A549 (cell line): Measurements from ENCODE around the gene RASA3. TPM values are rescaled to one million over a fixed set of nuclear protein-coding genes. Genes with fewer than 3 reads are reported as not detected.

Experiments
- ATAC-seq, 2 experiments: fragments of 200-7000 bp in 1 of 2; fragments of >200 bp in 1 of 2; cut with Nextera tagmentation in 1 of 2; cut with Tn5 transposase in 1 of 2; 3 replicates each; pipeline versions ENCODE4 v1.8.0 to v1.9.1; 2018 to 2020; ENCODE audit warnings: mild to moderate bottlenecking in 1 of 2, moderate library complexity in 1 of 2
- CTCF ChIA-PET: fragments of 300-600 bp; sonication (Branson Sonifier 250); formaldehyde crosslinking; extraction: SDS; loops from one replicate; lab custom pipeline; 2021; ENCODE audit warnings: antibody characterized with exemption, inconsistent platforms; lab: Yijun Ruan, JAX
- POLR2A ChIA-PET: fragments of 350-600 bp; formaldehyde crosslinking; extraction: SDS; loops from one replicate; lab custom pipeline; 2021; ENCODE audit warnings: antibody characterized with exemption, inconsistent platforms; lab: Yijun Ruan, JAX
- DNase-seq, 2 experiments: peaks; one replicate each; pipeline versions ENCODE4 v3.0.0 to v3.0.0-alpha.2; 2011 to 2016; ENCODE audit warnings: low read depth in 1 of 2, low spot score in 1 of 2
- FAIRE-seq: peaks from 2 replicates; lab custom pipeline; 2011; peaks lifted over from hg19 to GRCh38; lab: Jason Lieb, UNC
- H3K27ac ChIP-seq, 2 experiments: fragments of >200 bp; sonication (Bioruptor Twin); formaldehyde crosslinking; 3 replicates each; pipeline ENCODE4 v1.5.1; 2016 to 2017
- H3K4me1 ChIP-seq: fragments of >200 bp; sonication (Bioruptor Twin); formaldehyde crosslinking; 3 replicates; pipeline ENCODE4 v1.6.1; 2016
- H3K4me2 ChIP-seq: fragments of >200 bp; sonication (Bioruptor Twin); formaldehyde crosslinking; 3 replicates; pipeline ENCODE4 v1.6.1; 2016
- H3K4me3 ChIP-seq: fragments of >200 bp; sonication (Bioruptor Twin); formaldehyde crosslinking; 3 replicates; pipeline ENCODE4 v1.5.1; 2016
- H3K9me3 ChIP-seq: fragments of >200 bp; sonication (Bioruptor Twin); formaldehyde crosslinking; 3 replicates; pipeline ENCODE4 v1.6.1; 2016
- CEBPB ChIP-seq, 2 experiments: fragments of >200 bp in 1 of 2; sonication (Bioruptor Twin) in 1 of 2; formaldehyde crosslinking in 1 of 2; IDR thresholded peaks; 2 replicates each; pipeline ENCODE4 v1.6.1; 2012 to 2016
- EHMT2 ChIP-seq: fragments of 200-600 bp; sonication (generic); IDR thresholded peaks from 2 replicates; pipeline ENCODE4 v1.6.1; 2016; ENCODE audit warnings: antibody characterized with exemption, low read depth, mild to moderate bottlenecking, moderate library complexity
- GATA3 ChIP-seq: IDR thresholded peaks from 2 replicates; pipeline ENCODE4 v1.6.1; 2012; ENCODE audit warnings: borderline replicate concordance
- HDAC2 ChIP-seq: fragments of 200-600 bp; sonication (generic); IDR thresholded peaks from 2 replicates; pipeline ENCODE4 v1.6.1; 2016
- HOXB5 ChIP-seq: fragments of 250-450 bp; sonication (Bioruptor Pico); IDR thresholded peaks from 2 replicates; pipeline ENCODE4 v1.5.0; 2020; ENCODE audit warnings: mild to moderate bottlenecking, moderate library complexity
- MAFK ChIP-seq: fragments of 450-650 bp; IDR thresholded peaks from 2 replicates; pipeline ENCODE4 v1.6.1; 2014; ENCODE audit not compliant: partially characterized antibody
- MYC ChIP-seq: IDR thresholded peaks from 2 replicates; pipeline ENCODE4 v1.6.1; 2012; ENCODE audit warnings: mild to moderate bottlenecking, inconsistent platforms, low read length, improper control_type of control experiment, borderline replicate concordance
- NPAS2 ChIP-seq: fragments of 250-450 bp; sonication (Bioruptor Pico); IDR thresholded peaks from 2 replicates; pipeline ENCODE4 v1.8.0; 2022; ENCODE audit warnings: mild to moderate bottlenecking, moderate library complexity, borderline replicate concordance
- RAD21 ChIP-seq, 2 experiments: fragments of >200 bp in 1 of 2; sonication (Bioruptor Twin) in 1 of 2; formaldehyde crosslinking in 1 of 2; IDR thresholded peaks in 1 of 2; conservative IDR thresholded peaks in 1 of 2; 2 replicates in 1 of 2; 3 replicates in 1 of 2; pipeline ENCODE4 v1.6.1; 2012 to 2018; ENCODE audit warnings: inconsistent platforms in 1 of 2
- RCOR1 ChIP-seq: fragments of 150-350 bp; IDR thresholded peaks from 2 replicates; pipeline ENCODE4 v1.6.1; 2014; ENCODE audit warnings: antibody characterized with exemption, low read length, low read depth
- SMC3 ChIP-seq: fragments of >200 bp; sonication (Bioruptor Twin); formaldehyde crosslinking; IDR thresholded peaks from 3 replicates; pipeline ENCODE4 v1.6.1; 2018; ENCODE audit warnings: inconsistent platforms
- SREBF2 ChIP-seq: fragments of 450-650 bp; IDR thresholded peaks from 2 replicates; pipeline ENCODE4 v1.6.1; 2014; ENCODE audit warnings: mild to moderate bottlenecking, moderate library complexity
- TFCP2L1 ChIP-seq: fragments of 250-450 bp; sonication (Bioruptor Pico); IDR thresholded peaks from 2 replicates; pipeline ENCODE4 v1.5.0; 2021; ENCODE audit warnings: mild to moderate bottlenecking
- TP53 ChIP-seq: fragments of 250-450 bp; sonication (Bioruptor Pico); IDR thresholded peaks from 2 replicates; pipeline ENCODE4 v1.5.0; 2021; ENCODE audit warnings: mild to moderate bottlenecking, moderate library complexity
- ZC3H11A ChIP-seq: fragments of 450-650 bp; IDR thresholded peaks from 2 replicates; pipeline ENCODE4 v1.6.1; 2014; ENCODE audit warnings: antibody characterized with exemption, mild to moderate bottlenecking
- WGBS: methylation state at CpG from one replicate; pipeline ENCODE4 v1.1.6; 2017; ENCODE audit errors: missing lambda C conversion rate; 5-methylcytosine and 5-hydroxymethylcytosine counted together
- polyA plus RNA-seq, 4 experiments: library from polyadenylated mRNA; depleted of rRNA in 3 of 4; stranded (reverse); fragments of >200 nt; fragmentation: RNase III in 1 of 4; extraction: RNeasy Plus Mini Kit Qiagen cat#74134 plus additional on column Dnase treatment in 1 of 4; gene quantifications; 2 replicates in 3 of 4; 3 replicates in 1 of 4; pipeline ENCODE4 v1.2.3, GENCODE V29; 2011 to 2017
- TF ChIP-seq, protein P1 (sequence below): fragments of 200-600 bp; sonication (generic); IDR thresholded peaks from 2 replicates; pipeline ENCODE4 v1.6.1; 2016; ENCODE audit warnings: antibody characterized with exemption, mild to moderate bottlenecking, moderate library complexity
- TF ChIP-seq, protein P2 (sequence below): fragments of >200 bp; sonication (Bioruptor Twin); formaldehyde crosslinking; IDR thresholded peaks from 3 replicates; pipeline ENCODE4 v1.6.1; 2016
- TF ChIP-seq, protein P3 (sequence below): fragments of >200 bp; sonication (Bioruptor Twin); formaldehyde crosslinking; IDR thresholded peaks from 2 replicates; pipeline ENCODE4 v1.6.1; 2016
- TF ChIP-seq, protein P4 (sequence below): fragments of 450-650 bp; IDR thresholded peaks from 2 replicates; pipeline ENCODE4 v1.6.1; 2014; ENCODE audit warnings: antibody characterized with exemption
- TF ChIP-seq, protein P5 (sequence below): fragments of 250-450 bp; sonication (Bioruptor Pico); IDR thresholded peaks from 2 replicates; pipeline ENCODE4 v1.5.0; 2021; ENCODE audit warnings: mild to moderate bottlenecking, moderate library complexity, borderline replicate concordance

Gene RASA3
- polyA plus RNA-seq, 2 of the 4 experiments (the other 2 are of a cell fraction), result 4.3 to 7.6 TPM

DNA sequence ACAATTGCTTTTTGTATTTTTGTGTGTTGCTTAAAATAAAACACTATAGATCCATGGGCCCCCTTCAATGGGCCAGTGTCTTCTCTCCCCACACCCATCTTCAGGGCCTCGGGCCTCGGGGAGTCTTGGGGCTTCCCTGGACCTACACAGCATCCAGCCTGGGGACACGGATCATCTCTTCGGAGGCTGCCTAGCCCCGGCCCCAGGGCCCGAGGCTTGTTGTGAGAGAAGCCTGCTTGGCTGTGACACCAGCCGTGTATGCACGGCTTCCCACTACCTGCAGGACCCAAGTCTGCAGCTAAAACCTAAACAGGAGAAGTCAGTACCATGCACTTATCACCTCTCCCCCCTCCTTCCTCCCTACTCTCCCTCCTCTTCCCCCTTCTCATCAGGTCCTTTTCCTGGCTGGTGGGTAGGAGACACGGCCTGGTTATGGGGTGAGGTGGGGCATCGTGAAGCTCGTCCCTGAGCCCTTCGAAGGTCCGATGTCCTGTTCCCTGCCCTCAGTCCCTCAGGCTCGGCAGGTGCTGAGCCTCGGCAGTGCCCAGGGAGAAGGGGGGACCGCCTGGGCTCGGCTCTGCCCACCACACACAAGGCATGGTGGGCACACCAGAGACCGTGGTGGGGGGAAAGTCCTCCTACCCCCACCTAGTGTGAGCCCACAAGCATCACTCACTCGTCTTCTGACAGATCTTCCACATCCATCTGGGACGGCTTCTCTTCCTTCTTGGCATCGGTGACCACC, 168.0 kb downstream of the RASA3 start:
- Histone ChIP-seq H3K4me2 (no peak overlapping the region), H3K9me3 (no peaks in the 10 kb centered on the region), H3K4me3 (no peak overlapping the region), H3K27ac (no peak overlapping the region), H3K4me1 (no peaks in the 10 kb centered on the region)
- ChIA-PET CTCF (no interaction called here), POLR2A (no interaction called here)
- FAIRE-seq (no peak), DNase-seq (no peak), ATAC-seq (no peak)
- WGBS, result 58% methylated on average over 11 of the region's 21 CpGs
- TF ChIP-seq SMC3 (no peak), MAFK (no peak), GATA3 (no peak), HDAC2 (no peak), EHMT2 (no peak), MYC (no peak), HOXB5 (no peak), NPAS2 (CRISPR knock-in tag) (no peak), SREBF2 (no peak), ZC3H11A (no peak), TFCP2L1 (CRISPR knock-in tag) (no peak), RAD21 (conservative IDR thresholded peaks at IDR 0.05 in 1 of 2, IDR thresholded peaks at IDR 0.05 in 1 of 2) (no peak)
- TF ChIP-seq, protein P1, sequence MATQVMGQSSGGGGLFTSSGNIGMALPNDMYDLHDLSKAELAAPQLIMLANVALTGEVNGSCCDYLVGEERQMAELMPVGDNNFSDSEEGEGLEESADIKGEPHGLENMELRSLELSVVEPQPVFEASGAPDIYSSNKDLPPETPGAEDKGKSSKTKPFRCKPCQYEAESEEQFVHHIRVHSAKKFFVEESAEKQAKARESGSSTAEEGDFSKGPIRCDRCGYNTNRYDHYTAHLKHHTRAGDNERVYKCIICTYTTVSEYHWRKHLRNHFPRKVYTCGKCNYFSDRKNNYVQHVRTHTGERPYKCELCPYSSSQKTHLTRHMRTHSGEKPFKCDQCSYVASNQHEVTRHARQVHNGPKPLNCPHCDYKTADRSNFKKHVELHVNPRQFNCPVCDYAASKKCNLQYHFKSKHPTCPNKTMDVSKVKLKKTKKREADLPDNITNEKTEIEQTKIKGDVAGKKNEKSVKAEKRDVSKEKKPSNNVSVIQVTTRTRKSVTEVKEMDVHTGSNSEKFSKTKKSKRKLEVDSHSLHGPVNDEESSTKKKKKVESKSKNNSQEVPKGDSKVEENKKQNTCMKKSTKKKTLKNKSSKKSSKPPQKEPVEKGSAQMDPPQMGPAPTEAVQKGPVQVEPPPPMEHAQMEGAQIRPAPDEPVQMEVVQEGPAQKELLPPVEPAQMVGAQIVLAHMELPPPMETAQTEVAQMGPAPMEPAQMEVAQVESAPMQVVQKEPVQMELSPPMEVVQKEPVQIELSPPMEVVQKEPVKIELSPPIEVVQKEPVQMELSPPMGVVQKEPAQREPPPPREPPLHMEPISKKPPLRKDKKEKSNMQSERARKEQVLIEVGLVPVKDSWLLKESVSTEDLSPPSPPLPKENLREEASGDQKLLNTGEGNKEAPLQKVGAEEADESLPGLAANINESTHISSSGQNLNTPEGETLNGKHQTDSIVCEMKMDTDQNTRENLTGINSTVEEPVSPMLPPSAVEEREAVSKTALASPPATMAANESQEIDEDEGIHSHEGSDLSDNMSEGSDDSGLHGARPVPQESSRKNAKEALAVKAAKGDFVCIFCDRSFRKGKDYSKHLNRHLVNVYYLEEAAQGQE, result no peak
- TF ChIP-seq, protein P2, sequence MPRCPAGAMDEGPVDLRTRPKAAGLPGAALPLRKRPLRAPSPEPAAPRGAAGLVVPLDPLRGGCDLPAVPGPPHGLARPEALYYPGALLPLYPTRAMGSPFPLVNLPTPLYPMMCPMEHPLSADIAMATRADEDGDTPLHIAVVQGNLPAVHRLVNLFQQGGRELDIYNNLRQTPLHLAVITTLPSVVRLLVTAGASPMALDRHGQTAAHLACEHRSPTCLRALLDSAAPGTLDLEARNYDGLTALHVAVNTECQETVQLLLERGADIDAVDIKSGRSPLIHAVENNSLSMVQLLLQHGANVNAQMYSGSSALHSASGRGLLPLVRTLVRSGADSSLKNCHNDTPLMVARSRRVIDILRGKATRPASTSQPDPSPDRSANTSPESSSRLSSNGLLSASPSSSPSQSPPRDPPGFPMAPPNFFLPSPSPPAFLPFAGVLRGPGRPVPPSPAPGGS, result no peak

DNA sequence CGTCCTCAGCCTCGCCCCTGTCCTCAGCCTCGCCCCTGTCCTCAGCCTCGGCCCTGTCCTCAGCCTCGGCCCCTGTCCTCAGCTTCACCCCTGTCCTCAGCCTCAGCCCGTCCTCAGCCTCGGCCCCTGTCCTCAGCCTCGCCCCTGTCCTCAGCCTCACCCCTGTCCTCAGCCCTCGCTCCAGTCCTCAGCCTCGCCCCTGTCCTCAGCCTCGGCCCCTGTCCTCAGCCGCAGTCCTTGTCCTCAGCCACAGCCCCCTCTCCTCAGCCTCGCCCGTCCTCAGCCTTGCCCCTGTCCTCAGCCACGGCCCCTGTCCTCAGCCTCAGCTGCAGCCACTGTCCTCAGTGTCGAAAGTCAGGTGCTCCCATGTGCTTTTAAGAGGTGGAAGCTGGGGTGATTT, 169.0 kb downstream of the RASA3 start:
- Histone ChIP-seq H3K27ac (no peak overlapping the region), H3K4me2 (no peak overlapping the region), H3K4me3 (no peak overlapping the region), H3K9me3 (0 out of 3 replicates have a peak, but pooled peaks cover 3% of the 10 kb centered on the region), H3K4me1 (no peaks in the 10 kb centered on the region)
- FAIRE-seq (no peak), DNase-seq (no peak), ATAC-seq (no peak)
- ChIA-PET POLR2A (no interaction called here), CTCF (no interaction called here)
- WGBS, result 88% methylated on average over 7 of the region's 16 CpGs
- TF ChIP-seq, protein P2, result no peak
- TF ChIP-seq CEBPB (IDR thresholded peaks at IDR 0.05) (no peak), RCOR1 (no peak), TP53 (CRISPR knock-in tag) (no peak)
- TF ChIP-seq, protein P3, sequence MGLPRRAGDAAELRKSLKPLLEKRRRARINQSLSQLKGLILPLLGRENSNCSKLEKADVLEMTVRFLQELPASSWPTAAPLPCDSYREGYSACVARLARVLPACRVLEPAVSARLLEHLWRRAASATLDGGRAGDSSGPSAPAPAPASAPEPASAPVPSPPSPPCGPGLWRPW, result no peak
- TF ChIP-seq, protein P4, sequence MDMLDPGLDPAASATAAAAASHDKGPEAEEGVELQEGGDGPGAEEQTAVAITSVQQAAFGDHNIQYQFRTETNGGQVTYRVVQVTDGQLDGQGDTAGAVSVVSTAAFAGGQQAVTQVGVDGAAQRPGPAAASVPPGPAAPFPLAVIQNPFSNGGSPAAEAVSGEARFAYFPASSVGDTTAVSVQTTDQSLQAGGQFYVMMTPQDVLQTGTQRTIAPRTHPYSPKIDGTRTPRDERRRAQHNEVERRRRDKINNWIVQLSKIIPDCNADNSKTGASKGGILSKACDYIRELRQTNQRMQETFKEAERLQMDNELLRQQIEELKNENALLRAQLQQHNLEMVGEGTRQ, result no peak
- TF ChIP-seq, protein P5, sequence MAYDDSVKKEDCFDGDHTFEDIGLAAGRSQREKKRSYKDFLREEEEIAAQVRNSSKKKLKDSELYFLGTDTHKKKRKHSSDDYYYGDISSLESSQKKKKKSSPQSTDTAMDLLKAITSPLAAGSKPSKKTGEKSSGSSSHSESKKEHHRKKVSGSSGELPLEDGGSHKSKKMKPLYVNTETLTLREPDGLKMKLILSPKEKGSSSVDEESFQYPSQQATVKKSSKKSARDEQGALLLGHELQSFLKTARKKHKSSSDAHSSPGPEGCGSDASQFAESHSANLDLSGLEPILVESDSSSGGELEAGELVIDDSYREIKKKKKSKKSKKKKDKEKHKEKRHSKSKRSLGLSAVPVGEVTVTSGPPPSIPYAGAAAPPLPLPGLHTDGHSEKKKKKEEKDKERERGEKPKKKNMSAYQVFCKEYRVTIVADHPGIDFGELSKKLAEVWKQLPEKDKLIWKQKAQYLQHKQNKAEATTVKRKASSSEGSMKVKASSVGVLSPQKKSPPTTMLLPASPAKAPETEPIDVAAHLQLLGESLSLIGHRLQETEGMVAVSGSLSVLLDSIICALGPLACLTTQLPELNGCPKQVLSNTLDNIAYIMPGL (CRISPR knock-in tag), result no peak
